ENCODE results near the gene STX8. TPM values are rescaled to one million over a fixed set of nuclear protein-coding genes. Genes with fewer than 3 reads are reported as not detected.

Gene STX8
- total RNA-seq, 4 donors from 2014 or later, result 38.8 to 102 (median 68.5) TPM

- no peaks in the 10 kb centered on the region for H3K27me3 ChIP-seq
- no peaks in the 10 kb centered on the region for H3K36me3 ChIP-seq
- no peak for DNase-seq
- H3K4me3 ChIP-seq, result no peak overlapping the region
- TF ChIP-seq CTCF (IDR thresholded peaks at IDR 0.05) (no peak), POLR2A (IDR thresholded peaks at IDR 0.05) (no peak)
- H3K4me1 ChIP-seq, result no peaks in the 10 kb centered on the region
- no peaks in the 10 kb centered on the region for H3K9me3 ChIP-seq
- no peak overlapping the region for H3K27ac ChIP-seq
Observed at GRCh38 chr17:9322326-9322725, 253.3 kb downstream of the STX8 start.

- H3K4me1 ChIP-seq, result no peaks in the 10 kb centered on the region
- no peak overlapping the region for H3K4me3 ChIP-seq
- H3K27me3 ChIP-seq, result no peaks in the 10 kb centered on the region
- no peak for DNase-seq
- H3K9me3 ChIP-seq, result no peaks in the 10 kb centered on the region
- H3K27ac ChIP-seq, result no peak overlapping the region
- no peak for TF ChIP-seq POLR2A (IDR thresholded peaks at IDR 0.05)
- no peak for TF ChIP-seq CTCF (IDR thresholded peaks at IDR 0.05)
- no peaks in the 10 kb centered on the region for H3K36me3 ChIP-seq
Observed at GRCh38 chr17:9321890-9322289, 253.7 kb downstream of the STX8 start.

- TF ChIP-seq POLR2A (IDR thresholded peaks at IDR 0.05) (no peak), CTCF (IDR thresholded peaks at IDR 0.05) (no peak)
Observed at GRCh38 chr17:9315360-9315759, 260.3 kb downstream of the STX8 start.

GRCh38 chr17:9313346-9313745 lies 262.3 kb downstream of the STX8 start:
- Histone ChIP-seq H3K27me3 (no peaks in the 10 kb centered on the region), H3K4me3 (no peak overlapping the region), H3K4me1 (no peaks in the 10 kb centered on the region), H3K36me3 (no peaks in the 10 kb centered on the region), H3K27ac (no peak overlapping the region), H3K9me3 (no peaks in the 10 kb centered on the region)
- no peak for DNase-seq
- TF ChIP-seq POLR2A (IDR thresholded peaks at IDR 0.05) (no peak), CTCF (IDR thresholded peaks at IDR 0.05) (no peak)

More at GRCh38 chr17:9315360-9315759, 260.3 kb downstream of the STX8 start:
- Histone ChIP-seq H3K9me3 (no peaks in the 10 kb centered on the region), H3K4me3 (no peak overlapping the region), H3K4me1 (no peaks in the 10 kb centered on the region), H3K27ac (no peak overlapping the region), H3K27me3 (no peaks in the 10 kb centered on the region), H3K36me3 (no peaks in the 10 kb centered on the region)
- DNase-seq, result no peak

GRCh38 chr17:9309216-9309615 lies 266.4 kb downstream of the STX8 start:
- H3K27me3 ChIP-seq, result no peaks in the 10 kb centered on the region
- DNase-seq, result no peak
- TF ChIP-seq CTCF (IDR thresholded peaks at IDR 0.05), result no peak
- TF ChIP-seq POLR2A (IDR thresholded peaks at IDR 0.05), result no peak

GRCh38 chr17:9308069-9308468 lies 267.6 kb downstream of the STX8 start:
- TF ChIP-seq POLR2A (IDR thresholded peaks at IDR 0.05) (no peak), CTCF (IDR thresholded peaks at IDR 0.05) (no peak)
- Histone ChIP-seq H3K9me3 (no peaks in the 10 kb centered on the region), H3K36me3 (no peaks in the 10 kb centered on the region), H3K27me3 (no peaks in the 10 kb centered on the region), H3K4me3 (no peak overlapping the region), H3K4me1 (no peaks in the 10 kb centered on the region), H3K27ac (no peak overlapping the region)
- no peak for DNase-seq

More at GRCh38 chr17:9309216-9309615, 266.4 kb downstream of the STX8 start:
- H3K36me3 ChIP-seq, result no peaks in the 10 kb centered on the region
- H3K4me1 ChIP-seq, result no peaks in the 10 kb centered on the region
- no peak overlapping the region for H3K4me3 ChIP-seq
- no peak overlapping the region for H3K27ac ChIP-seq
- no peaks in the 10 kb centered on the region for H3K9me3 ChIP-seq

Measured in Peyer's patch (tissue), 4 donors.